GM15510 (cell line): Measurements from ENCODE around the gene ABTB1.

Experiments used
- POLR2A ChIP-seq: IDR thresholded peaks from 3 replicates; pipeline ENCODE4 v1.6.1; 2011; ENCODE audit warnings: borderline replicate concordance; ENCODE audit not compliant: insufficient read length; ENCODE audit errors: extremely low read depth

The ABTB1 gene

DNA sequence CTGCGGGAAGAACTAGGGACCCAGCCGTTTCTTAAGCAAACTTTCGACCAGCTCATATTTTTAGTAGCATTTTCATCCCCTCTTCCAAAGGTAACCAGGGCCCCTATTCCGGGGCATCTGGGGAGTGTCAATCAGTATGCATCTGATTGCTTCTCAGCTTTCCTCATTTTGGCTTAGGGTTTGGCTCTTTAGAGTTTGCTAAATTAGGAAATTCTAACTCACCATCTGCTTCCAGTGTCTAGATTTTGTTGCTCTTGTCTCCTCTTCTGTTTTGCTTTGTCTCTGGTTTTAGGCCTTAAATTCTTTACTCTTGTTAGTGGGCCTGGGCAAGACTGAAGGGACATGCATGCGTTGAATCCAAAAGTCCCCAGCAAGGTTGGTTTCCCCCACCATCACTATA is 9.6 kb upstream of the ABTB1 start:
- no peak for TF ChIP-seq POLR2A

GRCh38 chr3:127665165-127665564 is 7.6 kb upstream of the ABTB1 start:
- no peak for TF ChIP-seq POLR2A

- TF ChIP-seq POLR2A = no peak
Measured at GRCh38 chr3:127665586-127665985, 7.2 kb upstream of the ABTB1 start.

DNA sequence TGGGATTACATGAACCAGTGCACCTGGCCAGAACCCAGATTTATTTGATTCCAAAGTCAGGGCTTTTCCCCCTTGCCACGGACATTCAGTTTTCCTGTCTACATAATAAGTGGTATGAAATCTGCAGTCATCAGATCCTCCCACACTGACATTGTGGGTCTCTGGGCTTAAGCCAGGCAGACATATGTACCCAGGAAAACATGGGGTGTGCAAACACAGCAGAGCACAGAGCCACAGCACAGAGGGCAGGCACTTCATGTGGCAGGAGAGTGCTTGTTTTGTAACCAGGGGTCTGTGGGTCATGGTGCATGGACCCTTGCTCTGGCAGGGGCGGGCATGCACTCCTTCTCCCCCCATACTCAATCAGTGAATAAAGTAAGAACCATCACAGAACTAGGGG is 6.1 kb upstream of the ABTB1 start:
- TF ChIP-seq POLR2A = no peak

DNA sequence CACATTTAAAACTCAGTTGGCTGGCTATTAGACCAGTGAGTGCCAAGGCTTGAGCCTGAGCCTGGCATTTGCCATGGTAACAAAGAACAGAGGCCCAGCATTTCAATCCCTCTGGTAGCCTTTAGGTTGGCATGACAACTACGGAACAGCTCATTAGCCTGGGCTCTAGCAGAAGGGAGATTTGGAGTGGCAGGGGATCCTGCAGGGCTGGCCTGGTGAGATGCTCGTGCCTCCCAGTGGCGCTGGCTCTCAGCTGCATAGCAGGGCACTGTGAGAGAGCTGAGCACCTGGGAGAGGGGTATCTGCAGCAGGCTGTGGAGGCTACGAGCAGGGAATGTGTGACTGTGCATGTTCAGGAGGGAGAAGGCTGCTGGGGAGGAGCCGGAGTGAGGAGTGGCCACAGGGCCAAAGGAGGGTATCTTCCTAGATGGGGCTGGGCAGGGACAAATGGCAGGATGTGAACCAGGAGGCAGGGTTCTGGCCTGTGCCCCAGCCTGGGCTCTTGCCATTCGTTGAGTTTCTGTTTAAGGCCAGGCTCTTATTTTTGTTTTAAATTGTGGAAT is 5.6 kb upstream of the ABTB1 start:
- TF ChIP-seq POLR2A = no peak

GRCh38 chr3:127668906-127669305 is 3.8 kb upstream of the ABTB1 start:
- TF ChIP-seq POLR2A = no peak

- TF ChIP-seq POLR2A = no peak
Measured at GRCh38 chr3:127669541-127670228, 3.1 kb upstream of the ABTB1 start.

GRCh38 chr3:127670229-127670559 is 2.6 kb upstream of the ABTB1 start:
- TF ChIP-seq POLR2A = no peak

- peak; percentile 2 for TF ChIP-seq POLR2A
Measured at GRCh38 chr3:127670761-127671522, 1.8 kb upstream of the ABTB1 start.

- TF ChIP-seq POLR2A = peak; percentile 7
Measured at GRCh38 chr3:127671523-127672428, 976 bp upstream of the ABTB1 start.

DNA sequence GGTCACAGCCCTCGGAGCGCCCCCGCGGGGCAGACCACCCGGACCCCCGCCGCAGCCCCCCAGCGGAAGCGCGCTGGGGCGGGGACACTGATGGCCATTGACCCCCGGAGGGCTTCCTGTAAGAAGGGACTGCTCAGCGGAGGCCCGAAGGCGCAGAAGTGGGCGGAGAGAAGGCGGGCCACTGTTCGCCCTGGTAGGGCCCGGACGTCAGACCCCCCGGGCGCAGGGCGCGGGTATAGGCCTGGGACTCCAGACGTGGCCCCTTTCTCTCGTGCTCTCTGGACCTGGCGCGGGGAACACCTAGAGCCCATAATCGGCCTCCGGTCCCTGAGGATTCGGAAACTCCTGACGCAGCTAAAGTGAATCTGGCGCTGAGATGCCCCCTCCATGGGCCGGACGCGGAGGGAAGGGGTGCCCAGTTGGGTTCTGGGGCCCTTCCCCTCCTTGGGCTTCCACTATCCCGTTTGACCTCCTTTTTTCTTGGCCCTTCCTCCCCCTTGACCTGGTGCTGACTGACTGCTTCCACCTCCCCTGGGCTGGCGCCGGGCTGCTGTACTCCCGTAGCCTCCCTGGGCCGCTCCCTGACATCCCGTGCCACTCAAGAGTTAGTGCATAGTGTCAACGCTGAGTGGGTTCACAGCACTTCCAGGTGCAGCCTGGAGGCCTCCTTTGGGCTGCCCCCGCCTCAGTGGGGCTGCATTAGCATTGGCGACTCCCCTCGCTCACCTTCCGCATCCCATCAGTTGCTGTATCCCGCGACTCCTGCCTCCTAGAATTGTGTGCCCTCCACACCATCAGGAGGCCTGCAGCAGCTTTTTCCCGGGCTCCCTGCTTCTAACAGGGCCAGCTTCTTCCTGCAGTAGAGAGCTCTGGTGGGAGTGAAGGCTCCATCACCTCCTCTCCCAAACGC is 694 bp downstream of the ABTB1 start:
- no peak for TF ChIP-seq POLR2A

- no peak for TF ChIP-seq POLR2A
Measured at GRCh38 chr3:127674101-127674721, 1.5 kb downstream of the ABTB1 start.

DNA sequence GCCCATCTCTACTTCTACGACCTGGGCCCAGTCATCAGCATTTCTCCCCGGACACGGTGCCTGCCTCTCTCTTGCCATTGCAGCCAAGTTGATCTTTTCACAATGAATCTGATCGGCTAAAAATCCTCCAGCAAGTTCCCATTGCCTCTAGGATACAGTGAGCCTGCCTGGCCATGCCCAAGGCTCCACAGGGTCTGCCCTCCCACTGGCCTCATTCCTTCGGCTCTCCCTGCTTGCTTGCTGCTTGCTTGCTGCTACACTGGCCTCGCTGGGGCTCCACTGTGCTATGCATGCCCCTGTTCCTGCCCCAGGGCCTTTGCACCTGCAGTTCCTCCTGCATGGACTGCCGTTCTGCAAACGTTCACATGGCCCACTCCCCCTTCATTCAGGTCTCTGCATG is 2.0 kb downstream of the ABTB1 start:
- TF ChIP-seq POLR2A = no peak

DNA sequence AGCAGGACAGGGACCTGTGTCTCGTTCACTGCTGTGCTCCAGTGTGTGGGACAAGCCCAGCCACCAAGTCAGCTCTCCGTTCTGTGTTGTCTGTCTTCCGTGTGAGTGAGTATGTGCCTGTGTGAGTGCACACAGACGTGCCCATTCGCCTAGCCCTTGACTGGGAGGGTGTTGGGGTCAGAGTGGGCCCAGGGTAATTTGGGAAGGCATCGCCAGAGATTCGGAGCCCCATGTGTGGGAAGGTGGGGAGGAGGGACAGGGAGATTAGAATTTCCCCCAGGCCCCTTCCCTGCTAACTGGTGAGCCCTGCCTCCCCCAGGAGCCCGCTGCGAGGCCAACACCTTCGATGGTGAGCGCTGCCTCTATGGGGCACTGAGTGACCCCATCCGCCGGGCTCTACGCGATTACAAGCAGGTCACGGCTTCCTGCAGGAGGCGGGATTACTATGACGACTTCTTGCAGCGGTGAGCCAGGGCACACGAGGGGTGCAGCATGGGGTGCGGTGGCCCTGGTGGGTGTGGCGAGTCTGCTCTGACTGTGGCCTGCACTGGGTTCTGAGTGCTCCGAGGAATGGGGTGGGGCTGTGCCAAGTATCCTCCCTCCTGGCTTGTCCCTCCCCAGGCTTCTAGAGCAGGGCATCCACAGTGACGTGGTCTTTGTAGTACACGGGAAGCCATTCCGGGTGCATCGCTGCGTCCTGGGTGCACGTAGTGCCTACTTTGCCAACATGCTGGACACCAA is 3.1 kb downstream of the ABTB1 start:
- no peak for TF ChIP-seq POLR2A

- TF ChIP-seq POLR2A = no peak
Measured at GRCh38 chr3:127676456-127676855, 3.7 kb downstream of the ABTB1 start.
